KOPT-K1 (cell line): ENCODE results near the gene CDH11.

ENCODE experiments used
- H3K27ac ChIP-seq: fragments of 200-600 bp; sonication (generic); 2 replicates; pipeline ENCODE4 v1.5.1; 2016; ENCODE audit warnings: antibody characterized with exemption, mild to moderate bottlenecking, low read depth, low read length; ENCODE audit not compliant: poor library complexity, severe bottlenecking
- H3K36me3 ChIP-seq: fragments of 200-600 bp; sonication (generic); 2 replicates; pipeline ENCODE4 v1.5.1; 2017; ENCODE audit warnings: antibody characterized with exemption, mild to moderate bottlenecking, low read length, moderate library complexity; ENCODE audit not compliant: insufficient read depth
- H3K9me3 ChIP-seq: fragments of 200-600 bp; sonication (generic); 2 replicates; pipeline ENCODE4 v1.5.1; 2017; ENCODE audit warnings: antibody characterized with exemption, low read length, mild to moderate bottlenecking; ENCODE audit not compliant: insufficient read depth, poor library complexity, severe bottlenecking

CDH11 gene

GRCh38 chr16:65042438-65043365 lies 79.2 kb downstream of the CDH11 start:
- no peaks in the 10 kb centered on the region for H3K9me3 ChIP-seq
- no peaks in the 10 kb centered on the region for H3K36me3 ChIP-seq
- no peak overlapping the region for H3K27ac ChIP-seq

- H3K36me3 ChIP-seq = no peaks in the 10 kb centered on the region
- no peak overlapping the region for H3K27ac ChIP-seq
- no peaks in the 10 kb centered on the region for H3K9me3 ChIP-seq
Measured at GRCh38 chr16:65041667-65042066, 80.2 kb downstream of the CDH11 start.

GRCh38 chr16:65038100-65038499 lies 83.8 kb downstream of the CDH11 start:
- Histone ChIP-seq H3K9me3 (no peaks in the 10 kb centered on the region), H3K27ac (no peak overlapping the region), H3K36me3 (no peaks in the 10 kb centered on the region)

GRCh38 chr16:65037556-65037955 lies 84.3 kb downstream of the CDH11 start:
- Histone ChIP-seq H3K36me3 (no peaks in the 10 kb centered on the region), H3K27ac (no peak overlapping the region), H3K9me3 (no peaks in the 10 kb centered on the region)

GRCh38 chr16:65034915-65035314 lies 86.9 kb downstream of the CDH11 start:
- H3K36me3 ChIP-seq = no peaks in the 10 kb centered on the region
- no peaks in the 10 kb centered on the region for H3K9me3 ChIP-seq
- no peak overlapping the region for H3K27ac ChIP-seq

GRCh38 chr16:65032387-65032786 lies 89.5 kb downstream of the CDH11 start:
- Histone ChIP-seq H3K36me3 (no peaks in the 10 kb centered on the region), H3K9me3 (no peaks in the 10 kb centered on the region)

GRCh38 chr16:65024767-65025178 lies 97.1 kb downstream of the CDH11 start:
- H3K27ac ChIP-seq = no peak overlapping the region
- H3K36me3 ChIP-seq = no peaks in the 10 kb centered on the region
- H3K9me3 ChIP-seq = no peaks in the 10 kb centered on the region

More at GRCh38 chr16:65032387-65032786, 89.5 kb downstream of the CDH11 start:
- H3K27ac ChIP-seq = no peak overlapping the region

GRCh38 chr16:65023802-65024201 lies 98.1 kb downstream of the CDH11 start:
- Histone ChIP-seq H3K36me3 (no peaks in the 10 kb centered on the region), H3K27ac (no peak overlapping the region), H3K9me3 (no peaks in the 10 kb centered on the region)

- H3K27ac ChIP-seq = no peak overlapping the region
- no peaks in the 10 kb centered on the region for H3K36me3 ChIP-seq
- no peaks in the 10 kb centered on the region for H3K9me3 ChIP-seq
Measured at GRCh38 chr16:65021852-65022595, 99.8 kb downstream of the CDH11 start.

GRCh38 chr16:65016754-65017153 lies 105.1 kb downstream of the CDH11 start:
- Histone ChIP-seq H3K36me3 (no peaks in the 10 kb centered on the region), H3K9me3 (no peaks in the 10 kb centered on the region), H3K27ac (no peak overlapping the region)

GRCh38 chr16:65015599-65015998 lies 106.3 kb downstream of the CDH11 start:
- H3K27ac ChIP-seq = no peak overlapping the region
- H3K9me3 ChIP-seq = no peaks in the 10 kb centered on the region
- no peaks in the 10 kb centered on the region for H3K36me3 ChIP-seq

GRCh38 chr16:65012357-65012756 lies 109.5 kb downstream of the CDH11 start:
- Histone ChIP-seq H3K27ac (no peak overlapping the region), H3K9me3 (no peaks in the 10 kb centered on the region), H3K36me3 (no peaks in the 10 kb centered on the region)

GRCh38 chr16:65010125-65010524 lies 111.7 kb downstream of the CDH11 start:
- Histone ChIP-seq H3K27ac (no peak overlapping the region), H3K9me3 (no peaks in the 10 kb centered on the region), H3K36me3 (no peaks in the 10 kb centered on the region)

GRCh38 chr16:65005696-65006095 lies 116.2 kb downstream of the CDH11 start:
- no peaks in the 10 kb centered on the region for H3K36me3 ChIP-seq
- H3K9me3 ChIP-seq = no peaks in the 10 kb centered on the region

GRCh38 chr16:65004570-65004969 lies 117.3 kb downstream of the CDH11 start:
- no peak overlapping the region for H3K27ac ChIP-seq
- no peaks in the 10 kb centered on the region for H3K9me3 ChIP-seq
- H3K36me3 ChIP-seq = no peaks in the 10 kb centered on the region

More at GRCh38 chr16:65005696-65006095, 116.2 kb downstream of the CDH11 start:
- no peak overlapping the region for H3K27ac ChIP-seq
